CD4-positive, alpha-beta T cell treated with Interleukin-1 beta for 1 hour (primary cell): ENCODE results near the gene DUSP9.

Experiments used
- DNase-seq, 2 donors: peaks; one replicate each; pipeline ENCODE4 v3.0.0-alpha.2; 2020 to 2022

Gene DUSP9

GRCh38 chrX:153637121-153638040, 9.6 kb upstream of the DUSP9 start:
- no peak for DNase-seq

GRCh38 chrX:153638041-153638371, 9.0 kb upstream of the DUSP9 start:
- no peak for DNase-seq

DNA sequence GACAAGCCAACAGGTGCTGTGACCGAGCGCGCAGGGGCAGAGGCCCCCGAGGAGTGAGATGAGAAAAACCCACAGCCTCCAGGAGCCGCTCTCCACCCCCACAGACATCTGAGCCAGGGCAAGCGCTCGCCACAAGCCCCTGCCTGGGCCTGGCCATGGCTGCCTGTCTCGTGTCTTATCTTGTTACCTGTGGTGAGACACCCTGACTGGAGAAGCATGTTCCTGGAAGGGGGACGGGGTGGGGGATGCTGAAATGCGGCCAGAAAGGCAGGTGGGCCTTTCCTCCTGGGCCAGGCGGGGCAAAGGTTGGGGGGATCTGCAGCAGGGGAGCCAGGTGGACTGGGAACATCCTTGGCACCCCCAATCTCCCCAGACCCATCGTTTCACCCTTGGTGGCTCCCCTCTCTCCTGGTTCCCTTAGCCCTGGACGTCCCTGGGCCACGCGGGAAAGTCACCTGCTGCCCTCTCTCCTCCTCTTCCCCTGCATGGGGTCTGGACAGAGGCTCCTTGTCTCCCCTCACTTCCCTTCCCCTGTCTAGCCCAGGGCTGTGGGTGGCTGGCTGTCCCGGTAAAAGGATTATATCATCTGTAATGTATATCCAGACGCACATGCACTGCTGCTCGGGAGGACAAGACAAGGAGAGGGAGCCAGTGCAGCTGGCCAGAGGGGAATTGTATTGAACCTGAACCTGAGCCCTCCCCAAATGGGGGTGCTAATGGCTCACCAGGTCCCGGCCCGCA, 8.4 kb upstream of the DUSP9 start:
- no peak for DNase-seq

DNA sequence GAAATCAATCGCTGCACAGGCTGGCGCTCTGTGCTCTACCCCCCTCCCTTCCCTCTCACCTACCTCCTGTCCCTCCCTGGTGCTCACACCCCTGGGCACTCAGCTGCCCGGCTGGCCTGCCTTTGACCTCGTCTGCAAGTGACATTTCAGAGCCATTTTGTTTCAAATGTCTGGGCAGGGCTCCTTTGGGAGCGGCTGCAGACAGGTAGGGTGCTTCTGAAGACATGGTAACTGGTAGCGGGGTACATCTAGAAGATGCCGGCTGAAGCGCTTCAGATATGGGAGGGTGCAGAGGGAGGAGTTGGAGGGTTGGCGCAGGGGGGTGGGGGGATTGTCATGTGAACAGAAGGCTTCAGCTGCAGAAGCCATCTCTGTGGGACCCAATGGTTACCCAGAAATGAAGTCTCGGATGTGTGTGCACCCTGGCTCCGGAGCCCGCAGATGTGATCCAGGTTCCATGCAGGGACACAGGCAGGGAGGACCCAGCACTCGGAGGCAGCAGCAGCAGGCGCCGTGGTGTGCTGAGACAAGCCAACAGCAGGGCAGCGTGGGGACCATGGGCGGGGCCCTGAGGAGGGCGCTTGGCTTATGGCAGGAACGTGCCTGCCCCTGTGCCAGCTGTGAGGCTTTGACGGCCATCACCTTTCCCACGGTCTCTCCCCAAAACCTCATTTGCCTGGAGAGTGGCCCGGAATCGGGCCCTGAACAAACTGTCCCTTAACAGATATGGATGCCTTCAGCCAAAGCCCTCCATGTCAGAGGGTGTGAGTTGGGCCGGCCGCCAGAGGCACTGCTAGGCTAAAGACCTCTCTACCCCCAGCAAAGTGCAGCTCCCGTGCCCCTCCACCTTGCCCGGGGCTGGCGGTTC, 7.6 kb upstream of the DUSP9 start:
- DNase-seq = no peak

DNA sequence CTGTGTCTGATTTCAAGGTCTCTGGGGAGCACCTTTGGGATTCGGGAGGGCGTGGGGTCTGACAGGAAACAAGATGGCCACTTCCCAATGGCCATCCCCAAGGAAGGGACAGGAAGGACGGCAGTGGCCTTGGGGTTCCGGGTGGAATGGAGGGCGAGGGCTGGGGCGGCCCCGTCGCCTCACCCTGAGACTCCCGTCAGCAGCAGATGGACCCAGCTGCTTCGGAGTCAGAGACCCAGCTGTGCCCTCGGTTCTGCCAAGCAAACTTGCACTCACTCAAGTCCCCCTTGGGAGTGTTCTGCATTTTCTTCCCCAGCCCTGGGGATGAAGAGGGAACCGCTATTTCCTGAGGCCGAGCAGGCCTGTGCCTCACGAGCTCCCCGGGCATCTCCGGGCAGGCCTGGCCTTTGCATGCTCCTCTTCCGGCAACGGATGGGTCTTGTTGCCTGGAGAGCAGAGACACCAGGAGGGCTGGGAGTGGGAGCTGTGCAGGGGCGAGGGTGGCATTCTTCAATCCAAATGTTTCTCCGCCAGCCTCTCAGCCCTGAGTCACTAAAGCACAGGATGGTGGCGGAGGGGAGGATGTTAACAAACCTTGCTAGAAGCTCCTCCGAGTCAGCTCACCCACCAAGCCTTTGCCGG, 6.8 kb upstream of the DUSP9 start:
- DNase-seq = no peak

GRCh38 chrX:153640736-153641575, 6.0 kb upstream of the DUSP9 start:
- DNase-seq = no peak

DNA sequence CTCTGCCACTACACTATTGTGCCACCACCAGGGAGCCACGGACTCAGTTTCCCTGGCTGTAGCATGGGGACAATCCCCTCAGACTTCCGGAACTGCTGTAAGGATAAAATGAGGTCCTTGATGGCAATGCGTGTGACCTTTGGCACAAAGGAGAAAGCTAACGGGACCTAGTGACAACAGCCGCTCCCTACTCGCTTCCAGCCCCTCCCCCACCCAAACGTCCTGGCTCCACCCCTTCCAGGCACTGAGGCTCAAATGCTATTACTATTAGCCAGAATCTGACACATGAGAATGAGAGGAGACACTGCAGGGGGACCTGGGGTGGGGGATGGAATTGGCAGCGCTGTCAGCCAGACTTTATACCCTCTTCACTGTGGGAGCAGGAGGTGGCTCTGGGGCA, 5.4 kb upstream of the DUSP9 start:
- DNase-seq = no peak

DNA sequence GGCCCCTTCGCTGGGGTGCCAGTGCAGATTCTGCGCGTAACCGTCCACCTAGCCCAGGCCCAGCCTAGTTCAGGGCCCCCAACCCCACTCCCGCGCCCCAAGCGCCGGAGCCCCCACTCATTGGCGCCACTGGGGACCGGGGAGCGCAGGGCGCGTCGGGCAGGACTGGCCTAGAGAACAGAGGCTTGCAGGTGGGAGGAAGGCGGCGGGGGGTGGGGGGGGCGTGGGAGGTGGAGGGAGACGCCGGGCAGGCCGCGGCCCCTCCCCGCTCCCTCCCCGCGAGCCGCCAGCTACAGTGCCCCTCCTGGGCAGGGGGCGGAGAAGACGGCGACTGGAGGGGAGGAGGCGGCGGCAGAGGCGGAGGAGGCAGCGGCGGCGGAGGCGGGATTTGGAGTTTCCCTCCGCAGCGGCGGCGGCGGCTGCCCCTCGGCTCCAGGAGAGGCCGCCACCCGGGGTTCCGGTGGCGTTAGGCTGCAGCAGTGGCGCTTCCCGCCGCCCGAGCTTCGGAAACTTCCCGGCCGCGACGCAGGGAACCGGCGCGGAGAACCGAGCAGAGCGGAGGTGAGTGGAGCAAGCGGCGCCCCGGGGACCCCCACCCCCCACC, 4.8 kb upstream of the DUSP9 start:
- peak in 1 of 2 donors; percentile 1 for DNase-seq

DNA sequence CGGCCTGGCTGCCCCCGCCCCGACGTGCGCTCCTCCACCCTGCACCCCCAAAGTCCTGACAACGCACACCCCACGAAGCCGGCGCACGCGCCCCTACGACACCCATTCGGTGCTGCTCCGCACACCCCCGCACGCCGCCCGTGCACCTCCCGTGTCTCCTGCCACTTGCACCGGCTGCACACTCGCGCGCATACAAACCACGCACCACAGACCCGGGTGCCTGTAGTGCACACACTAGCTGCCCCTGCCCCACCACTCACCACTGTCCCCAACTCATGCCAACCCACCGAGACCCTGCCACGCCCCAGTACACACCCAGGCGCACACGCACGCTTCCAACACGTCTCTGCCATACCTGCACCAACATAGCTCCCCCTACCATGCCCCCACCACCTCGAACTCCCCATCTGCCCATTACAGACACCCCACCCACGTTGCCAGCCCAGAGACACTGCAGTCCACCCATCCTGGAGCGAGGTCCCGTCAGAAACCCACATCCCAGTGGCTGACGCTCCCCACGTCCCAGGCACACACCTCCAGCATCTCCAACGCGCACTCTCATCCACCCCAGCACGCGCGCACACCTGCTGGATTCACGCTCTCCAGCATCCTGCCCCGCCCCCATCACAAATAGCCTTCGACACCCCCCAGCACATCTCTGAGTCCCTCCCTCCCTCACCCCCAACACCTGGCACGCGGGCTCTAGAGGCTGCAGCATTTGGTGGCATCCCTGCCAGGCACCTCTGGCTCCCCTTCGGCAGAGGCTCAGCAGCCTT, 4.2 kb upstream of the DUSP9 start:
- DNase-seq = no peak

DNA sequence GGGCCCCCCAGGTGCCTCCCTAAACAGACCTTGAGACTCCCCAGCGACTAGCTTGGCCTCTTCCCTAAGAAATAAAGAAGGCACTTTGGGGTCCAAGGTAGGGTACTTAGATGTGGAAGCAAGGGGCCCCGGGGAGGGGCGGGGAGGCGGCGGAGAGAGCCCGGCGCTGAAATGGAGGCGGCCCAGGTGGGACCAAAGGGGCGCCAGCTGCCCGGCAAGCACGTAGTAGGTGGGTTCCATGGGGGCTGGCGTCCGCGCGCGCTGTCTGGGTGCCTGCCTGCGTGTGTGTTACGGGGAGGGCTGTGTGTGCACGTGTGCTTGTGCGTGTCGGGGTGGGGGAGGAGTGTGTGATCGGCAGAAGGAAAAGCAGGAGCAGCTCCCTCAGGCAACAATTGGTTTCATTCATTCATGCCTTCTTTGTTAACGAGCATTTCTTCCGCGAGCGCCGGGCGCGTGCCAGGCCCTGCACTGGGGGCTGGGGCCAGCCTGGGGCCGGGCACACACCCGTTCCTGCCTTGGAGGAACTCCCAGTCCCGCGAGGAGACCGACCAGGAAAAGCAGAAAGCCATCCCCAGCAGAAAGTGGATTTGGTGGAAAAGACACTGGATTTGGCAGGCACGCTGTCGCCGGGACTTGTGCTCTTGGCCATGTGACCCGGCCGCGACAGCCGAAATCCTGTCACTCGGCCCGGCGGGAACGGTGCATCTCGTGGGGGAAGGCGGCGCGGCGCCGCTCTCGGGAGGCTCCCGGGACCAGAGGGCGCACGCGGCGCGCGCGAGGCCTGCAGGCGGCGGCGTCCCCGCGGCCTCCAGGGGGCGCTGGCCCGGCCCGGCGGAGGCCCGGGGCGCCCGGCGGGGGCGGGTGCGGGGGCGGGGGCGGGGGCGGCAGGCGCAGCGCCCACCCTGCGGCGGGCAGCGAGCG, 3.3 kb upstream of the DUSP9 start:
- no peak for DNase-seq

DNA sequence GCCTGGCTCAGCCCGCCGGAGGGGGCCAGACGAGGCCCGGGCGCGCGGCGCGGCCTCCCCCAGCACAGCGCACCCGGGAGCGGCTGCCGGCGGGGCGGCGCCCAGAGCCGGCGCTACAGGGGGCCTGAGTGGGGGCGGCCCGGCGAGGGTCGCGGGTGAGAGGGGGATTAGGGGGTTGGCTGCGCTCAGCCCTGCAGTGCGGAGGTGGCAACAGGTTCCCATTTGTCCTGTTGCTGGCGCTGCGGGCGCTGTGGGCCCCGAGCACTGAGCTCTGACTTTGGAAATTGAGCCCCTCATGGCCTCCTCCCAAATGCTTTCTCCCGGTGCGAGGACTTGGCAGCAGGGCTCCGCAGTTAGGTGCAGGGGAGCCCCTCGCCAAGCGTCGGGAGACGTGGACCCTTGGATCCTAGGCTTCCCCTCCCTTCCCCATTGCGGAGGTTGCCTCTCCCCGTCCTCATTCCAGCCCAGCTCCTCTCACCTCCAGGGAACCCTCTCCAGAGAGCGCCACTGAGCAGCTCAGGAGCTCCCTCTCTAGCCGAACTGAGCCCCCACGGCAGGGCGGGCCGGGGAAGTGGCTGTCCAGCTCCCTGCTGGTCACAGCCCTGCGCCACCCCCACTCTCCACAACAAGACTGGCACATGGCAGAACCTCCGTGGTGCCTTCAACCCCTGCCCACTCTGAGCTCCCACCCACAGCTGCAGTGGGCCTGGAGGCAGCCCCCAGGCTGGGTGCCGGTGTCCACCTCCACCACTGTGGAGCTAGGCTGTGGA, 2.5 kb upstream of the DUSP9 start:
- no peak for DNase-seq

DNA sequence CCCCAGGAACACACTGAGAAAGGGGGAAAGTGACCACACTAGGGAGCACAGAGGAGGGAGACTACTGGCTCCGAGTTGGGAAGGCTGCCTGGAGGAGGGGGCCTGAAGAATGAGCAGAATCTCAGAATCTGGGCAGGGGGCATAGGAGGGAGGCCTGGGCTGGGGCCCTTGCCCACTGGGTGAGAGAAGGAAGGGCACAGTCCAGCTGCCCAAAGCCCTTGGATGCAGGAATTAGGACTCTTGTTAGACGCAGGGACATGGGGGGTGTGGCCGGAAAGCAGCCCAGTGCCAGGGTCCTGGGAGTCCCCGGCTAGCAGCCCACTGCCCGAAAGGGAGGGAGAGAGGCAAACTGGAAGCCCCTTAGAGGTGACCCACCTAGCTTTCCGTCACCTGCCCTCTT, 1.9 kb upstream of the DUSP9 start:
- no peak for DNase-seq

DNA sequence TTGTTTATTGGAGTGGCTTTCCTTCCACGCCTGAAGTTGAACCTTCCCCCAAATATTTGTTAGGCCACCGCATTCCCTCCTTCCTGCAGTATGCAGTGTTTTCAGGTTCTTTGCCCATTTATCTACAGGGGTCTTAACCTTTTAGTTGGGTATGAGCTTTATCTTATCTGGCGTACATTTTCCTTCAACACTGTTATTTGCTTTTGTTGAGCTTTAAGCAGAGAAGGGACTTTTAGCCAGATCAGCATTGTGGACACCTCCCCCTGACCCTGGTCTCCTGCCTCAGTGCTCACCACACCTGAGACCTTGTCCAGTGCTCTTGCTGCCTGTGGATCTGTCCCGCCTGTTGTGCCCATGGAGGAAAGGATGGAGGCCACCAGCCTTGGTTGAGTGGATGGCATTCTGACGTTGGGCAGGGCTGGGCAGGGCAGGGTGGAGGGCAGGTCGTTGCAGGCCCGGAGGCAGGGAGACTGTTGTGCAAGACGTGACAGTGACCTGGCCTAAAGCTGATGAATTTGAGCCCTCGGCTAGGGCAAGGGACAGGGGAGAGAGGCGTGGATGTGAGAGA, 998 bp upstream of the DUSP9 start:
- DNase-seq = no peak

- no peak for DNase-seq
These were observed 706 bp downstream of the DUSP9 start for GRCh38 chrX:153647461-153648357.

- no peak for DNase-seq
These were observed 1.6 kb downstream of the DUSP9 start for GRCh38 chrX:153648358-153649177.
